Activated T-cell treated with anti-CD3 and anti-CD28 coated beads for 48 hours (primary cell): ENCODE results near the gene CDC73.
"Not testable (repeated sequence)": the region's sequence is repeated elsewhere in the genome, so short reads cannot be mapped to it uniquely, and the experiment has no call there.

ENCODE experiments used
- DNase-seq: peaks from one replicate; pipeline ENCODE4 v3.0.0-alpha.2; 2020; ENCODE audit warnings: low read depth

The CDC73 gene

GRCh38 chr1:193234530-193234929 lies 112.7 kb downstream of the CDC73 start:
- DNase-seq: no peak

- no peak for DNase-seq
These were observed 115.6 kb downstream of the CDC73 start for GRCh38 chr1:193237381-193237978.

- no peak for DNase-seq
These were observed 118.8 kb downstream of the CDC73 start for GRCh38 chr1:193240609-193241008.

- DNase-seq: no peak
These were observed 119.4 kb downstream of the CDC73 start for GRCh38 chr1:193241132-193241827.

GRCh38 chr1:193242000-193242399 lies 120.2 kb downstream of the CDC73 start:
- no peak for DNase-seq

- DNase-seq: no peak
These were observed 127.4 kb downstream of the CDC73 start for GRCh38 chr1:193249187-193249586.

- DNase-seq: no peak
These were observed 130.1 kb downstream of the CDC73 start for GRCh38 chr1:193251950-193252349.

GRCh38 chr1:193256019-193256418 lies 134.2 kb downstream of the CDC73 start:
- DNase-seq: no peak

GRCh38 chr1:193259636-193260035 lies 137.8 kb downstream of the CDC73 start:
- DNase-seq: no peak

- DNase-seq: no peak
These were observed 138.4 kb downstream of the CDC73 start for GRCh38 chr1:193260056-193260745.

GRCh38 chr1:193260896-193261295 lies 139.1 kb downstream of the CDC73 start:
- no peak for DNase-seq

GRCh38 chr1:193262661-193263060 lies 140.8 kb downstream of the CDC73 start:
- no peak for DNase-seq

- no peak for DNase-seq
These were observed 142.7 kb downstream of the CDC73 start for GRCh38 chr1:193264313-193265065.

- no peak for DNase-seq
These were observed 143.9 kb downstream of the CDC73 start for GRCh38 chr1:193265716-193266115.

GRCh38 chr1:193266794-193267193 lies 145.0 kb downstream of the CDC73 start:
- not testable (repeated sequence) for DNase-seq

GRCh38 chr1:193270996-193271395 lies 149.2 kb downstream of the CDC73 start:
- no peak for DNase-seq

GRCh38 chr1:193275773-193276172 lies 153.9 kb downstream of the CDC73 start:
- DNase-seq: no peak

- DNase-seq: no peak
These were observed 157.1 kb downstream of the CDC73 start for GRCh38 chr1:193278968-193279367.

- no peak for DNase-seq
These were observed 160.1 kb downstream of the CDC73 start for GRCh38 chr1:193281894-193282293.

- DNase-seq: no peak
These were observed 161.2 kb downstream of the CDC73 start for GRCh38 chr1:193283016-193283415.

- no peak for DNase-seq
These were observed 162.4 kb downstream of the CDC73 start for GRCh38 chr1:193284219-193284618.

GRCh38 chr1:193285641-193286040 lies 163.8 kb downstream of the CDC73 start:
- no peak for DNase-seq
